HepG2 (cell line): ENCODE results near the gene PTCD2. TPM values are rescaled to one million over a fixed set of nuclear protein-coding genes. Genes with fewer than 3 reads are reported as not detected.
A peak's percentile ranks its signal among the peaks of the same experiment; 100 is the strongest.

ENCODE experiments used
- ATAC-seq: fragments of 200-7000 bp; cut with Tn5 transposase; 3 replicates; pipeline ENCODE4 v1.9.1; 2020; ENCODE audit warnings: mild to moderate bottlenecking, moderate library complexity
- BruUV-seq: library from RNA; stranded (reverse); fragments of 400-500 nt; replicated peaks from 2 replicates; lab custom pipeline; 2021; lab: Mats Ljungman, UMichigan
- CTCF ChIA-PET: fragments of 300-600 bp; formaldehyde crosslinking; extraction: SDS; loops from one replicate; lab custom pipeline; 2021; ENCODE audit warnings: low total read pairs, inconsistent platforms, low intra/inter-chr PET ratio; lab: Yijun Ruan, JAX
- POLR2A ChIA-PET: fragments of 350-600 bp; sonication (Branson Sonifier 250); formaldehyde crosslinking; loops from one replicate; lab custom pipeline; 2020; ENCODE audit warnings: antibody characterized with exemption, inconsistent platforms; lab: Yijun Ruan, JAX
- DNase-seq: peaks from one replicate; pipeline ENCODE4 v3.0.0-alpha.2; 2015; ENCODE audit warnings: low spot score
- FAIRE-seq: peaks from 3 replicates; lab custom pipeline; 2011; peaks lifted over from hg19 to GRCh38; lab: Jason Lieb, UNC
- H2AFZ ChIP-seq: one replicate; pipeline ENCODE4 v1.6.1; 2011; ENCODE audit warnings: low read length, inconsistent platforms
- H3K27ac ChIP-seq: fragments of 300-600 bp; 3 replicates; pipeline ENCODE4 v1.8.0; 2011; ENCODE audit warnings: mixed run types, mild to moderate bottlenecking, mixed read lengths, low read length, inconsistent platforms; ENCODE audit not compliant: insufficient read depth; ENCODE audit errors: extremely low read length
- H3K27me3 ChIP-seq, 2 experiments: fragments of 200-600 bp in 1 of 2; 2 replicates in 1 of 2; 3 replicates in 1 of 2; pipeline versions ENCODE4 v1.6.0 to v1.8.0; 2011; ENCODE audit warnings: low read length in 2 of 2, mild to moderate bottlenecking in 2 of 2, moderate library complexity in 2 of 2, inconsistent platforms in 1 of 2; ENCODE audit not compliant: insufficient read depth in 2 of 2, control insufficient read depth in 1 of 2
- H3K36me3 ChIP-seq, 2 experiments: fragments of 200-600 bp in 1 of 2; replicated peaks in 1 of 2; 2 replicates in 1 of 2; 3 replicates in 1 of 2; pipeline versions ENCODE4 v1.5.1 to v1.8.0; 2011; ENCODE audit warnings: low read length in 2 of 2, inconsistent platforms in 1 of 2; ENCODE audit not compliant: insufficient read depth in 2 of 2, control insufficient read depth in 1 of 2
- H3K4me1 ChIP-seq: 2 replicates; pipeline ENCODE4 v1.5.1; 2012; ENCODE audit warnings: low read length, inconsistent platforms; ENCODE audit not compliant: insufficient read depth
- H3K4me2 ChIP-seq: 2 replicates; pipeline ENCODE4 v1.6.0; 2011; ENCODE audit warnings: low read depth, low read length, inconsistent platforms
- H3K4me3 ChIP-seq, 3 experiments: fragments of 200-600 bp in 1 of 3; sonication (generic), shearing (Covaris generic) in 1 of 3; replicated peaks in 1 of 3; 2 replicates each; pipeline ENCODE4 v1.5.1; 2011 to 2016; ENCODE audit warnings: low read length in 3 of 3, inconsistent platforms in 2 of 3, low read depth in 2 of 3, mild to moderate bottlenecking in 2 of 3, control low read depth in 1 of 3, mixed read lengths in 1 of 3; ENCODE audit not compliant: insufficient read depth in 1 of 3
- H3K79me2 ChIP-seq: one replicate; pipeline ENCODE4 v1.6.1; 2011; ENCODE audit warnings: low read length, inconsistent platforms; ENCODE audit not compliant: insufficient read depth
- H3K9ac ChIP-seq: 2 replicates; pipeline ENCODE4 v1.6.0; 2011; ENCODE audit warnings: mild to moderate bottlenecking, low read depth, low read length, inconsistent platforms; ENCODE audit not compliant: insufficient read depth
- H3K9me3 ChIP-seq: 2 replicates; pipeline ENCODE4 v1.5.1; 2012; ENCODE audit warnings: mild to moderate bottlenecking, low read length
- H4K20me1 ChIP-seq: 2 replicates; pipeline ENCODE4 v1.6.0; 2011; ENCODE audit warnings: inconsistent platforms, mild to moderate bottlenecking, low read length, moderate library complexity; ENCODE audit not compliant: insufficient read depth
- GMEB1 ChIP-seq: sonication (generic); formaldehyde crosslinking; IDR thresholded peaks from 2 replicates; pipeline ENCODE4 v1.5.1; 2020; ENCODE audit warnings: missing genetic modification reagents, mild to moderate bottlenecking, borderline replicate concordance
- KLF6 ChIP-seq: IDR thresholded peaks from 2 replicates; pipeline ENCODE4 v1.8.0; 2016; ENCODE audit warnings: missing biosample characterization, missing genetic modification reagents
- NR0B2 ChIP-seq: sonication (generic); formaldehyde crosslinking; IDR thresholded peaks from 2 replicates; pipeline ENCODE4 v1.4.0; 2020; ENCODE audit warnings: mild to moderate bottlenecking, missing genetic modification reagents
- RXRA ChIP-seq: sonication (generic); formaldehyde crosslinking; IDR thresholded peaks from 2 replicates; pipeline ENCODE4 v1.5.1; 2020; ENCODE audit warnings: missing genetic modification reagents
- TAF15 ChIP-seq: fragments of 200-400 bp; formaldehyde crosslinking; IDR thresholded peaks from one replicate; pipeline ENCODE4 v1.6.1; 2018; ENCODE audit warnings: mild to moderate bottlenecking, low read depth, low read length; ENCODE audit not compliant: poor library complexity, severe bottlenecking
- ZBTB42 ChIP-seq: sonication (generic); formaldehyde crosslinking; IDR thresholded peaks from 2 replicates; pipeline ENCODE4 v1.5.0; 2020; ENCODE audit warnings: mild to moderate bottlenecking, missing genetic modification reagents
- ZNF350 ChIP-seq: sonication (generic); formaldehyde crosslinking; IDR thresholded peaks from 2 replicates; pipeline ENCODE4 v1.4.0; 2020; ENCODE audit warnings: mild to moderate bottlenecking, low read depth, missing genetic modification reagents, borderline replicate concordance
- WGBS: methylation state at CpG from one replicate; pipeline ENCODE4 v1.1.6; 2017; ENCODE audit warnings: low lambda C conversion rate; 5-methylcytosine and 5-hydroxymethylcytosine counted together
- in situ Hi-C: cut with HindIII; loops from 2 replicates; pipeline ENCODE4 v1.10.0; 2017; ENCODE audit warnings: low pct_unique_long_range_greater_than_20kb; ENCODE audit not compliant: extremely low pct_ligation_motif_present
- intact Hi-C: fragments of 100-400 bp; cut with micrococcal nuclease; formaldehyde crosslinking; loops from one replicate; pipeline ENCODE4 v1.10.0; 2022; ENCODE audit not compliant: unreplicated experiment
- polyA plus RNA-seq, 8 experiments: library from polyadenylated mRNA; depleted of rRNA in 3 of 8; stranded (reverse) in 7 of 8; unstranded in 1 of 8; fragments of >200 nt; fragmentation: Illumina TruSeq in 4 of 8; extraction: Trizol in 4 of 8; gene quantifications; 2 replicates each; pipeline versions ENCODE4 v1.2.1 to v1.2.3, GENCODE V29; 2011 to 2016; ENCODE audit warnings: low read depth in 4 of 8, missing spikeins in 1 of 8, mixed read lengths in 1 of 8; ENCODE audit not compliant: insufficient read depth in 1 of 8
- total RNA-seq, 5 experiments: library from RNA; depleted of rRNA; stranded (reverse); fragments of >200 nt; fragmentation: Illumina TruSeq; extraction: Trizol; gene quantifications; 2 replicates each; pipeline ENCODE4 v1.2.3, GENCODE V29; 2016; ENCODE audit warnings: low read depth in 1 of 5

Gene PTCD2
- total and polyA plus RNA-seq, 2 of the 13 experiments (the other 11 are each of a cell fraction or from before 2014, with no cell fraction given) = 5.3 to 6.4 TPM

GRCh38 chr5:72319976-72320752 is at the start of gene PTCD2, which contains the start of gene MRPS27 (continued):
- TF ChIP-seq NR0B2 (CRISPR knock-in tag) (peak; percentile 36; the same call in 1 of the 2 replicates), RXRA (CRISPR knock-in tag) (peak; percentile 60; the same call in 1 of the 2 replicates), KLF6 (CRISPR knock-in tag) (peak; percentile 75), ZNF350 (CRISPR knock-in tag) (peak; percentile 72), ZBTB42 (CRISPR knock-in tag) (peak; percentile 94; the same call in 1 of the 2 replicates), GMEB1 (CRISPR knock-in tag) (peak; percentile 73)

- no peak overlapping the region for H3K4me2 ChIP-seq
- ChIA-PET POLR2A (interaction anchor here (1.5 kb wide), 1 partner anchor 36 kb away, joined by 5 read pairs; no protein-coding TSS in a partner anchor), CTCF (no interaction called here)
- FAIRE-seq = no peak
- H3K4me1 ChIP-seq = peaks cover 16% of the 10 kb centered on the region
- H3K9me3 ChIP-seq = no peaks in the 10 kb centered on the region
- TF ChIP-seq TAF15 = no peak
- H3K27ac ChIP-seq = no peak overlapping the region
- no peak overlapping the region for H3K9ac ChIP-seq
- WGBS = 93% methylated on average over 3 of the region's 3 CpGs
- in situ Hi-C loops = no loop called here
- DNase-seq = no peak
- H3K36me3 ChIP-seq = peaks cover 0 to 20% of the 10 kb centered on the region in 2 experiments; a peak in 2 of 5 replicates
- no peak for ATAC-seq
- H3K4me3 ChIP-seq = no peak overlapping the region
- no peaks in the 10 kb centered on the region for H3K27me3 ChIP-seq
- no peak overlapping the region for H2AFZ ChIP-seq
- H4K20me1 ChIP-seq = no peaks in the 10 kb centered on the region; the same call in 1 of the 2 replicates
- no TSS peak for BruUV-seq
- intact Hi-C loops = no loop called here
- peaks cover 18% of the 10 kb centered on the region for H3K79me2 ChIP-seq
Observed at GRCh38 chr5:72271702-72272101, 48.5 kb upstream of the PTCD2 start.
